Coronary artery (tissue), 2 donors: ENCODE measurements around the gene IL2RA.
A peak's percentile ranks its signal among the peaks of the same experiment; 100 is the strongest.

Experiments
- DNase-seq: peaks from one replicate; pipeline ENCODE4 v3.0.0-alpha.2; 2017; ENCODE audit warnings: low spot score
- H3K27ac ChIP-seq, 2 donors: fragments of 200-600 bp; sonication (generic); one replicate each; pipeline ENCODE4 v1.5.1; 2016 to 2019
- H3K4me3 ChIP-seq: fragments of 200-600 bp; sonication (generic); 2 replicates; pipeline ENCODE4 v1.5.1; 2016; ENCODE audit warnings: mild to moderate bottlenecking, moderate library complexity
- CTCF ChIP-seq: fragments of 200-600 bp; sonication (generic); IDR thresholded peaks from one replicate; pipeline ENCODE4 v1.5.1; 2019; ENCODE audit warnings: antibody characterized with exemption

The IL2RA gene

GRCh38 chr10:6091630-6092029 lies 29.5 kb upstream of the IL2RA start:
- TF ChIP-seq CTCF = no peak
- no peak overlapping the region for H3K27ac ChIP-seq
- DNase-seq = no peak
- H3K4me3 ChIP-seq = no peak overlapping the region

- no peak for DNase-seq
- Histone ChIP-seq H3K4me3 (peak overlapping the region; percentile 95), H3K27ac (peak overlapping the region; percentile 85 to 94)
- no peak for TF ChIP-seq CTCF
These were observed 27.4 kb upstream of the IL2RA start for GRCh38 chr10:6089334-6090219.

- peak; percentile 97 for DNase-seq
- H3K27ac ChIP-seq = peak within 1 kb of the TSS; percentile 85 to 94
- peak; percentile 99 for TF ChIP-seq CTCF
These were observed 26.7 kb upstream of the IL2RA start, which contains the start of gene RBM17 for GRCh38 chr10:6088721-6089333. Gene RBM17, plus strand, starts transcription at chr10:6089034. Its CDS starts 8,032 bp downstream, at chr10:6097066.

GRCh38 chr10:6086375-6087233 lies 24.4 kb upstream of the IL2RA start:
- peak overlapping the region; percentile 49 for H3K4me3 ChIP-seq
- peak; percentile 87 for DNase-seq
- TF ChIP-seq CTCF = peak; percentile 33
- peak overlapping the region; percentile 25 to 61 for H3K27ac ChIP-seq

More at GRCh38 chr10:6088721-6089333, 26.7 kb upstream of the IL2RA start, which contains the start of gene RBM17:
- H3K4me3 ChIP-seq = peak within 1 kb of the TSS; percentile 95

- H3K4me3 ChIP-seq = no peak overlapping the region
- DNase-seq = no peak
- H3K27ac ChIP-seq = no peak overlapping the region
- no peak for TF ChIP-seq CTCF
These were observed 21.6 kb upstream of the IL2RA start for GRCh38 chr10:6083523-6084475.
